HepG2 (cell line): ENCODE measurements around the gene TRIM31. TPM values are rescaled to one million over a fixed set of nuclear protein-coding genes. Genes with fewer than 3 reads are reported as not detected.

Experiments
- ATAC-seq: fragments of 200-7000 bp; cut with Tn5 transposase; 3 replicates; pipeline ENCODE4 v1.9.1; 2020; ENCODE audit warnings: mild to moderate bottlenecking, moderate library complexity
- BruUV-seq: library from RNA; stranded (reverse); fragments of 400-500 nt; replicated peaks from 2 replicates; lab custom pipeline; 2021; lab: Mats Ljungman, UMichigan
- CTCF ChIA-PET: fragments of 300-600 bp; formaldehyde crosslinking; extraction: SDS; loops from one replicate; lab custom pipeline; 2021; ENCODE audit warnings: low total read pairs, inconsistent platforms, low intra/inter-chr PET ratio; lab: Yijun Ruan, JAX
- POLR2A ChIA-PET: fragments of 350-600 bp; sonication (Branson Sonifier 250); formaldehyde crosslinking; loops from one replicate; lab custom pipeline; 2020; ENCODE audit warnings: antibody characterized with exemption, inconsistent platforms; lab: Yijun Ruan, JAX
- DNase-seq: peaks from one replicate; pipeline ENCODE4 v3.0.0-alpha.2; 2015; ENCODE audit warnings: low spot score
- FAIRE-seq: peaks from 3 replicates; lab custom pipeline; 2011; peaks lifted over from hg19 to GRCh38; lab: Jason Lieb, UNC
- H2AFZ ChIP-seq: one replicate; pipeline ENCODE4 v1.6.1; 2011; ENCODE audit warnings: low read length, inconsistent platforms
- H3K27ac ChIP-seq: fragments of 300-600 bp; 3 replicates; pipeline ENCODE4 v1.8.0; 2011; ENCODE audit warnings: mixed run types, mild to moderate bottlenecking, mixed read lengths, low read length, inconsistent platforms; ENCODE audit not compliant: insufficient read depth; ENCODE audit errors: extremely low read length
- H3K27me3 ChIP-seq, 2 experiments: fragments of 200-600 bp in 1 of 2; 2 replicates in 1 of 2; 3 replicates in 1 of 2; pipeline versions ENCODE4 v1.6.0 to v1.8.0; 2011; ENCODE audit warnings: low read length in 2 of 2, mild to moderate bottlenecking in 2 of 2, moderate library complexity in 2 of 2, inconsistent platforms in 1 of 2; ENCODE audit not compliant: insufficient read depth in 2 of 2, control insufficient read depth in 1 of 2
- H3K36me3 ChIP-seq, 2 experiments: fragments of 200-600 bp in 1 of 2; replicated peaks in 1 of 2; 2 replicates in 1 of 2; 3 replicates in 1 of 2; pipeline versions ENCODE4 v1.5.1 to v1.8.0; 2011; ENCODE audit warnings: low read length in 2 of 2, inconsistent platforms in 1 of 2; ENCODE audit not compliant: insufficient read depth in 2 of 2, control insufficient read depth in 1 of 2
- H3K4me1 ChIP-seq: 2 replicates; pipeline ENCODE4 v1.5.1; 2012; ENCODE audit warnings: low read length, inconsistent platforms; ENCODE audit not compliant: insufficient read depth
- H3K4me2 ChIP-seq: 2 replicates; pipeline ENCODE4 v1.6.0; 2011; ENCODE audit warnings: low read depth, low read length, inconsistent platforms
- H3K4me3 ChIP-seq, 3 experiments: fragments of 200-600 bp in 1 of 3; sonication (generic), shearing (Covaris generic) in 1 of 3; replicated peaks in 1 of 3; 2 replicates each; pipeline ENCODE4 v1.5.1; 2011 to 2016; ENCODE audit warnings: low read length in 3 of 3, inconsistent platforms in 2 of 3, low read depth in 2 of 3, mild to moderate bottlenecking in 2 of 3, control low read depth in 1 of 3, mixed read lengths in 1 of 3; ENCODE audit not compliant: insufficient read depth in 1 of 3
- H3K79me2 ChIP-seq: one replicate; pipeline ENCODE4 v1.6.1; 2011; ENCODE audit warnings: low read length, inconsistent platforms; ENCODE audit not compliant: insufficient read depth
- H3K9ac ChIP-seq: 2 replicates; pipeline ENCODE4 v1.6.0; 2011; ENCODE audit warnings: mild to moderate bottlenecking, low read depth, low read length, inconsistent platforms; ENCODE audit not compliant: insufficient read depth
- H3K9me3 ChIP-seq: 2 replicates; pipeline ENCODE4 v1.5.1; 2012; ENCODE audit warnings: mild to moderate bottlenecking, low read length
- H4K20me1 ChIP-seq: 2 replicates; pipeline ENCODE4 v1.6.0; 2011; ENCODE audit warnings: inconsistent platforms, mild to moderate bottlenecking, low read length, moderate library complexity; ENCODE audit not compliant: insufficient read depth
- BATF2 ChIP-seq: sonication (generic); formaldehyde crosslinking; IDR thresholded peaks from 2 replicates; pipeline ENCODE4 v1.8.0; 2022; ENCODE audit warnings: mild to moderate bottlenecking, missing genetic modification reagents, moderate library complexity
- IKZF1 ChIP-seq: fragments of 450-650 bp; IDR thresholded peaks from 2 replicates; pipeline ENCODE4 v1.7.1; 2016
- SCMH1 ChIP-seq: sonication (generic); formaldehyde crosslinking; IDR thresholded peaks from 2 replicates; pipeline ENCODE4 v1.9.0; 2021; ENCODE audit warnings: missing genetic modification reagents, mild to moderate bottlenecking, borderline replicate concordance
- SOX13 ChIP-seq, 3 experiments: fragments of 450-650 bp in 1 of 3; sonication (generic) in 1 of 3; formaldehyde crosslinking in 1 of 3; IDR thresholded peaks in 2 of 3; conservative IDR thresholded peaks in 1 of 3; 2 replicates each; pipeline versions ENCODE4 v1.5.0 to v1.6.1; 2016 to 2020; ENCODE audit warnings: antibody characterized with exemption in 1 of 3, mild to moderate bottlenecking in 1 of 3, missing compliant biosample characterization in 1 of 3, missing genetic modification reagents in 1 of 3, moderate library complexity in 1 of 3
- TBP ChIP-seq: sonication (generic); formaldehyde crosslinking; IDR thresholded peaks from 2 replicates; pipeline ENCODE4 v1.5.0; 2020; ENCODE audit warnings: missing genetic modification reagents
- TEF ChIP-seq: sonication (generic); formaldehyde crosslinking; IDR thresholded peaks from 2 replicates; pipeline ENCODE4 v1.5.0; 2020; ENCODE audit warnings: missing genetic modification reagents
- XRCC5 ChIP-seq: fragments of 200-400 bp; formaldehyde crosslinking; optimal IDR thresholded peaks from 2 replicates; pipeline ENCODE3; 2017; ENCODE audit warnings: mild to moderate bottlenecking, low read length
- ZNF337 ChIP-seq: sonication (generic); formaldehyde crosslinking; IDR thresholded peaks from 2 replicates; pipeline ENCODE4 v1.5.1; 2020; ENCODE audit warnings: missing genetic modification reagents, low read depth, mild to moderate bottlenecking, borderline replicate concordance
- ZNF646 ChIP-seq: sonication (generic); formaldehyde crosslinking; IDR thresholded peaks from 2 replicates; pipeline ENCODE4 v1.9.0; 2021; ENCODE audit warnings: mild to moderate bottlenecking, missing genetic modification reagents
- WGBS: methylation state at CpG from one replicate; pipeline ENCODE4 v1.1.6; 2017; ENCODE audit warnings: low lambda C conversion rate; 5-methylcytosine and 5-hydroxymethylcytosine counted together
- in situ Hi-C: cut with HindIII; loops from 2 replicates; pipeline ENCODE4 v1.10.0; 2017; ENCODE audit warnings: low pct_unique_long_range_greater_than_20kb; ENCODE audit not compliant: extremely low pct_ligation_motif_present
- intact Hi-C: fragments of 100-400 bp; cut with micrococcal nuclease; formaldehyde crosslinking; loops from one replicate; pipeline ENCODE4 v1.10.0; 2022; ENCODE audit not compliant: unreplicated experiment
- polyA plus RNA-seq, 8 experiments: library from polyadenylated mRNA; depleted of rRNA in 3 of 8; stranded (reverse) in 7 of 8; unstranded in 1 of 8; fragments of >200 nt; fragmentation: Illumina TruSeq in 4 of 8; extraction: Trizol in 4 of 8; gene quantifications; 2 replicates each; pipeline versions ENCODE4 v1.2.1 to v1.2.3, GENCODE V29; 2011 to 2016; ENCODE audit warnings: low read depth in 4 of 8, missing spikeins in 1 of 8, mixed read lengths in 1 of 8; ENCODE audit not compliant: insufficient read depth in 1 of 8
- total RNA-seq, 5 experiments: library from RNA; depleted of rRNA; stranded (reverse); fragments of >200 nt; fragmentation: Illumina TruSeq; extraction: Trizol; gene quantifications; 2 replicates each; pipeline ENCODE4 v1.2.3, GENCODE V29; 2016; ENCODE audit warnings: low read depth in 1 of 5
- TF ChIP-seq, protein P1 (sequence below): sonication (generic); formaldehyde crosslinking; IDR thresholded peaks from 2 replicates; pipeline ENCODE4 v1.5.0; 2020; ENCODE audit warnings: missing genetic modification reagents, mild to moderate bottlenecking, borderline replicate concordance
- TF ChIP-seq, protein P2 (sequence below): sonication (generic); formaldehyde crosslinking; IDR thresholded peaks from 2 replicates; pipeline ENCODE4 v1.4.0; 2020; ENCODE audit warnings: missing genetic modification reagents, borderline replicate concordance

TRIM31 gene
- total and polyA plus RNA-seq, 2 of the 13 experiments (the other 11 are each of a cell fraction or from before 2014, with no cell fraction given) = 0.13 to 0.51 TPM

DNA sequence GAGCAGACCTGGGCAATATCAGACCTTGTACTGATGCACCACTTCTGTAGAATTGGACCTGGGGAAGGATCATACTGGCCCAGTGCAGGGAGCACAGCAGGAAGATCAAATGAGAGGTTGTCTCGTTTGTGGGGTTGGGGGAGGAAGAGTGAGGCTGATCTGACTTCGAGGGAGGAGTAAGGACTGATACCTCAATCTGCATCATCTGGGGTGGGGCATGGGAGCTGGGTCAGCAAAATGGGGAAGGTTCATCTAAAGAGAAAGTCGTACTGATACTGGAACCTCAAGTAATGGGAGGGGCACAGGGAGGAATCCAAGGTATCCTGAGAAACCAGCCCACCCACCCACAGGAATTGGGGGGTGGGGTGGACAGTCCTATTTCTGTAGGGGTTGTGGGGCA, 41.0 kb downstream of the TRIM31 start:
- H2AFZ ChIP-seq = no peak overlapping the region
- H3K36me3 ChIP-seq = peaks cover 0 to 6% of the 10 kb centered on the region in 2 experiments; a peak in 2 of 5 replicates
- no peak overlapping the region for H3K4me3 ChIP-seq
- H3K9ac ChIP-seq = no peak overlapping the region
- ATAC-seq (no peak), FAIRE-seq (no peak), DNase-seq (no peak)
- no peaks in the 10 kb centered on the region for H4K20me1 ChIP-seq
- H3K79me2 ChIP-seq = peaks cover 7% of the 10 kb centered on the region
- in situ Hi-C loops = no loop called here
- intact Hi-C loops = no loop called here
- CTCF ChIA-PET = no interaction called here
- POLR2A ChIA-PET = no interaction called here
- H3K4me2 ChIP-seq = no peak overlapping the region
- H3K4me1 ChIP-seq = peaks cover 60% of the 10 kb centered on the region
- 77% methylated on average over 3 of the region's 3 CpGs for WGBS
- no TSS peak for BruUV-seq
- no peaks in the 10 kb centered on the region for H3K9me3 ChIP-seq
- H3K27me3 ChIP-seq = peaks cover 0 to 17% of the 10 kb centered on the region in 2 experiments; a peak in 3 of 5 replicates
- no peak overlapping the region for H3K27ac ChIP-seq
- TF ChIP-seq ZNF646 (CRISPR knock-in tag) (no peak), BATF2 (no peak), XRCC5 (no peak), ZNF337 (no peak), SOX13 (IDR thresholded peaks at IDR 0.05) (no peak), SOX13 (CRISPR knock-in tag; conservative IDR thresholded peaks at IDR 0.05 in 1 of 2, IDR thresholded peaks at IDR 0.05 in 1 of 2) (no peak), IKZF1 (no peak), TBP (CRISPR knock-in tag) (no peak), SCMH1 (no peak), TEF (no peak)
- TF ChIP-seq, protein P1, sequence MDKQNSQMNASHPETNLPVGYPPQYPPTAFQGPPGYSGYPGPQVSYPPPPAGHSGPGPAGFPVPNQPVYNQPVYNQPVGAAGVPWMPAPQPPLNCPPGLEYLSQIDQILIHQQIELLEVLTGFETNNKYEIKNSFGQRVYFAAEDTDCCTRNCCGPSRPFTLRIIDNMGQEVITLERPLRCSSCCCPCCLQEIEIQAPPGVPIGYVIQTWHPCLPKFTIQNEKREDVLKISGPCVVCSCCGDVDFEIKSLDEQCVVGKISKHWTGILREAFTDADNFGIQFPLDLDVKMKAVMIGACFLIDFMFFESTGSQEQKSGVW = no peak
- TF ChIP-seq, protein P2, sequence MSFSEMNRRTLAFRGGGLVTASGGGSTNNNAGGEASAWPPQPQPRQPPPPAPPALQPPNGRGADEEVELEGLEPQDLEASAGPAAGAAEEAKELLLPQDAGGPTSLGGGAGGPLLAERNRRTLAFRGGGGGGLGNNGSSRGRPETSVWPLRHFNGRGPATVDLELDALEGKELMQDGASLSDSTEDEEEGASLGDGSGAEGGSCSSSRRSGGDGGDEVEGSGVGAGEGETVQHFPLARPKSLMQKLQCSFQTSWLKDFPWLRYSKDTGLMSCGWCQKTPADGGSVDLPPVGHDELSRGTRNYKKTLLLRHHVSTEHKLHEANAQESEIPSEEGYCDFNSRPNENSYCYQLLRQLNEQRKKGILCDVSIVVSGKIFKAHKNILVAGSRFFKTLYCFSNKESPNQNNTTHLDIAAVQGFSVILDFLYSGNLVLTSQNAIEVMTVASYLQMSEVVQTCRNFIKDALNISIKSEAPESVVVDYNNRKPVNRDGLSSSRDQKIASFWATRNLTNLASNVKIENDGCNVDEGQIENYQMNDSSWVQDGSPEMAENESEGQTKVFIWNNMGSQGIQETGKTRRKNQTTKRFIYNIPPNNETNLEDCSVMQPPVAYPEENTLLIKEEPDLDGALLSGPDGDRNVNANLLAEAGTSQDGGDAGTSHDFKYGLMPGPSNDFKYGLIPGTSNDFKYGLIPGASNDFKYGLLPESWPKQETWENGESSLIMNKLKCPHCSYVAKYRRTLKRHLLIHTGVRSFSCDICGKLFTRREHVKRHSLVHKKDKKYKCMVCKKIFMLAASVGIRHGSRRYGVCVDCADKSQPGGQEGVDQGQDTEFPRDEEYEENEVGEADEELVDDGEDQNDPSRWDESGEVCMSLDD (CRISPR knock-in tag) = no peak
